Measurements from ENCODE around the gene ATOH8.
A peak's percentile ranks its signal among the peaks of the same experiment; 100 is the strongest.

The ATOH8 gene

DNA sequence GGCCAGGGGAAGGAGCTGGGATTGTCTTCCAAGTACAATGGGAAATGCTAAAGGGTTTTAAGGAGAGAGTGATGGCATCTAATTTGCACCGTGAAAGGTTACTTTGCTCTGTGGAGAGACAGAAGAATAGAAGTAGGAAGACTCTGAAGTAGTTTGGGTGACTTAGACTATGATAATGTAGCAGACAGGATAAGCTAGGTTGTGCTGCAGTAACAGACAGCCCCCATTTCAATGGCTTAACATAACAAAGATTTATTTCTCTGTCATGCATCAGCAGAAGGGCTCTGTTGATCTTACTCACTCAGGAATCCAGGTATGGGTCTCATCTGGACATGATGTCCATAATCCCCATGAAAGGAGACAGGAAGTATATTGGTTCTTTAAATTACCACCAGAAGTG lies 33.3 kb upstream of the ATOH8 start:
- H3K27me3 ChIP-seq (ENCODE audit: control insufficient read depth, insufficient read depth, low read length) = peaks cover 3% of the 10 kb centered on the region
- no peaks in the 10 kb centered on the region for H3K4me1 ChIP-seq (ENCODE audit: control insufficient read depth, insufficient read depth, low read length)
- no peaks in the 10 kb centered on the region for H3K9me3 ChIP-seq (replicated peaks; ENCODE audit: low read length)
- no peak overlapping the region for H3K4me2 ChIP-seq (ENCODE audit: low read length)
- no peak overlapping the region for H3K4me3 ChIP-seq (ENCODE audit: low read length)
- no peaks in the 10 kb centered on the region for H3K36me3 ChIP-seq (ENCODE audit: insufficient read depth, low read length)
- no peak overlapping the region for H3K9ac ChIP-seq (ENCODE audit: low read depth, low read length)

DNA sequence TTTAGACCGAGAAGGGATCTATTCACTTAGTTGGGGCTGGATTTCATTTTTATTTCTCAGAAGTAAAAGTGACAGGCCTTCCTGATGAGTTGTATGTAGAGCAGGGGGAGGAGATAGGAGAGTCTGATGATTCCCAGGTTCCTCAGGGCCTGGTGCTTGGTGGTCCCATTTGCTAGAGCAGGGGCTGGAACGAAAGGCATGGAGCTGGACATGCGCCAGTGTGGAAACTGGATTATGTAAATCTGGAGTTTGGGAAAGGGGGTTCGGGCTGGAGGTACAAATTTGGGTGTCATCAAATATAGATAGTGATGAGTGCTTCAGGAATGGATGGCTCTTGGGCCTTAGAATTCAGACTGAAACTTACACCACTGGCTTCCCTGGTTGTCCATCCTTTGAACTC lies 32.1 kb upstream of the ATOH8 start:
- Histone ChIP-seq H3K9ac (ENCODE audit: low read depth, low read length) (no peak overlapping the region), H3K4me2 (ENCODE audit: low read length) (no peak overlapping the region), H3K4me1 (ENCODE audit: control insufficient read depth, insufficient read depth, low read length) (no peaks in the 10 kb centered on the region), H3K27me3 (ENCODE audit: control insufficient read depth, insufficient read depth, low read length) (peaks cover 3% of the 10 kb centered on the region), H3K9me3 (replicated peaks; ENCODE audit: low read length) (no peaks in the 10 kb centered on the region), H3K4me3 (ENCODE audit: low read length) (no peak overlapping the region), H3K36me3 (ENCODE audit: insufficient read depth, low read length) (no peaks in the 10 kb centered on the region)

DNA sequence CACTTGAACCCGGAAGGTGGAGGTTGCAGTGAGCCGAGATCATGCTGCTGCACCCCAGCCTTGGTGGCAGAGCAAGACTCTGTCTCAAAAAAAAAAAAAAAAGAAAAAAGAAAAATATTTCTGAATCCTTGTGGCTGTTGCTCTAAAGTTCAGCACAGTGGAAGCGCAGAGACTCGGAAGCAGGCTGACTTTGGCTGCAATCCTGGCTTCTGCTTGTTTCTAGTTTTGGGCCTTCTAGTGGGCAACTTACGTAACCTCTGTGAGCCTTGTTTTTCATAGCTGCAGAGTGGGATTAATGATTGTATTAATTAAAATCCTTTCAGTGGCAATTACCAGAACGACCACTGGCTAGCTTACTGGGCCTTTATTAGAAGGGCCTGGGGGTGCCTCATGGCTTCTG lies 31.3 kb upstream of the ATOH8 start:
- Histone ChIP-seq H3K4me3 (ENCODE audit: low read length) (no peak overlapping the region), H3K36me3 (ENCODE audit: insufficient read depth, low read length) (no peaks in the 10 kb centered on the region), H3K4me2 (ENCODE audit: low read length) (no peak overlapping the region), H3K9ac (ENCODE audit: low read depth, low read length) (no peak overlapping the region), H3K27me3 (ENCODE audit: control insufficient read depth, insufficient read depth, low read length) (peaks cover 2% of the 10 kb centered on the region), H3K9me3 (replicated peaks; ENCODE audit: low read length) (no peaks in the 10 kb centered on the region), H3K4me1 (ENCODE audit: control insufficient read depth, insufficient read depth, low read length) (no peaks in the 10 kb centered on the region)

DNA sequence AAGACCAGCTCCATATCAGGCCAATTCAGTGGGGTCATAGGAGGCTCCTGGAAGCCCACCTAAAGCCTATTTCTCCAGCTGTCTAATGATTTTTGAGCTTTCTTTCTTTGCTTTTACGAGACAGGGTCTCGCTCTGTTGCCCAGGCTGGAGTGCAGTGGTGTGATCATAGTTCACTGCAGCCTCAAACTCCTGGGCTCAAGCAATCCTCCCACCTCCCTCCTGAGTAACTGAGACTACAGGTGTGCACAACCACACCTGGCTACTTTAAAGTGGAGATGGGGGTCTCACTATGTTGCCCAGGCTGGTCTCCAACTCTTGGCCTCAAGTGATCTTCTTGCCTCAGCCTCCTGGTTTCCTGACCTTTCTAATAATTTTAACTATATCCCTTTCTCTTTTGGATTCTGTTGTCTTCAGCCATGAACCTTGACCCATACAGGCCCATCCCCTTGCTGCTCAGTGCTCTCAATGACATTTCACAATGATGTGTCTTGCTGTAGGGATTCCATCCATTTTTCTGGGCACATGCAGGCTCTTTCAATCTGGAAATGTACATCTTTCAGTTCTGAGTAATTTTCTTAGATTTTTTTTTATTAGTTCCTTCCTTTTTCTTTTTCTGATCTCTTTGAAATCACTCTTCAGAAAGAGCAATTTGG lies 30.0 kb upstream of the ATOH8 start:
- Histone ChIP-seq H3K4me2 (ENCODE audit: low read length) (no peak overlapping the region), H3K9ac (ENCODE audit: low read depth, low read length) (no peak overlapping the region), H3K36me3 (ENCODE audit: insufficient read depth, low read length) (no peaks in the 10 kb centered on the region), H3K4me3 (ENCODE audit: low read length) (no peak overlapping the region), H3K9me3 (replicated peaks; ENCODE audit: low read length) (no peaks in the 10 kb centered on the region), H3K27me3 (ENCODE audit: control insufficient read depth, insufficient read depth, low read length) (no peaks in the 10 kb centered on the region), H3K4me1 (ENCODE audit: control insufficient read depth, insufficient read depth, low read length) (peaks cover 3% of the 10 kb centered on the region)

DNA sequence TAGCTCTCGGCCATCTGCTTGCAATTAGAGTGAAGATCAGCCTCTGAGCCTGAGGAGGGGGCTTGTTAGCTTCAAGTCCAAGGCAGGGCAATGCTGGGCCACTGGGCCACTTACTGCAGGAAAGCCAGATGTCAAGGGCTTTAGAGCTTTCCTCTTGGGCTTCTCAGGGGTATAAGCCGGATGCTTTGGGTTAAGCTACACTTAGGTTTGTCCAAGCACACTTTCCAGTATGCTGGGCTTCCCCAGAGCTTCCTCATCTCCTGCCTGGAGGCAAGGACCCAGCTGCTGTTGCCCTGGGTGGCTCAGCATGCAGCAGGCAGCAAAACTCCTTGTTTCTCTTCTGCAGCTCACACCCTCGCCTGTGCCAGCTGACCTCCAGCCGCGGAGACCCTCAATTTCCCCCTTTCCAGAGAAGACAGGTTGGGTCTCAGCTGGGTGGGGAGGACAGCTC lies 29.0 kb upstream of the ATOH8 start:
- no peak overlapping the region for H3K9ac ChIP-seq (ENCODE audit: low read depth, low read length)
- no peak overlapping the region for H3K4me2 ChIP-seq (ENCODE audit: low read length)
- H3K27me3 ChIP-seq (ENCODE audit: control insufficient read depth, insufficient read depth, low read length) = no peaks in the 10 kb centered on the region
- H3K4me1 ChIP-seq (ENCODE audit: control insufficient read depth, insufficient read depth, low read length) = peaks cover 10% of the 10 kb centered on the region
- no peak overlapping the region for H3K4me3 ChIP-seq (ENCODE audit: low read length)
- H3K9me3 ChIP-seq (replicated peaks; ENCODE audit: low read length) = no peaks in the 10 kb centered on the region
- H3K36me3 ChIP-seq (ENCODE audit: insufficient read depth, low read length) = no peaks in the 10 kb centered on the region

DNA sequence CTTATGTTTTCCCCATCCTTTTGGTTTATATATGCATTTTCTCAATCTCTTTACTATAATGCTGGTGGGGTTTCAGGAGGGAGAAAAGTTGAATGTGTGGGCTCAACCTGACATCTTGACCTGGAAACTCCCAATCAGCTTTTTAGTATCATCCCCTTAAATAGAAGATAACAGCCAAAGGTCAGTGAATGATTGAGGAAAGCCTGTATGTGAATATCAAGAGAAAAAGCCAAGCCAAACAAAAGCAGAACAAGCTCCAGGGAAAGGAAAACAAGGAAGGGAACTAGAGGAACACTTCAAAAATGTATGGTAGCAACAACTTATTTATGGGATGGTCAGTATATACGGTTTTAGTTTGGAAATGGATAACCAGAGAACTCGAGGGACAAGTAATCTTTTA lies 28.3 kb upstream of the ATOH8 start:
- Histone ChIP-seq H3K9ac (ENCODE audit: low read depth, low read length) (no peak overlapping the region), H3K4me1 (ENCODE audit: control insufficient read depth, insufficient read depth, low read length) (peaks cover 10% of the 10 kb centered on the region), H3K27me3 (ENCODE audit: control insufficient read depth, insufficient read depth, low read length) (no peaks in the 10 kb centered on the region), H3K4me2 (ENCODE audit: low read length) (no peak overlapping the region), H3K4me3 (ENCODE audit: low read length) (no peak overlapping the region), H3K36me3 (ENCODE audit: insufficient read depth, low read length) (no peaks in the 10 kb centered on the region), H3K9me3 (replicated peaks; ENCODE audit: low read length) (no peaks in the 10 kb centered on the region)

DNA sequence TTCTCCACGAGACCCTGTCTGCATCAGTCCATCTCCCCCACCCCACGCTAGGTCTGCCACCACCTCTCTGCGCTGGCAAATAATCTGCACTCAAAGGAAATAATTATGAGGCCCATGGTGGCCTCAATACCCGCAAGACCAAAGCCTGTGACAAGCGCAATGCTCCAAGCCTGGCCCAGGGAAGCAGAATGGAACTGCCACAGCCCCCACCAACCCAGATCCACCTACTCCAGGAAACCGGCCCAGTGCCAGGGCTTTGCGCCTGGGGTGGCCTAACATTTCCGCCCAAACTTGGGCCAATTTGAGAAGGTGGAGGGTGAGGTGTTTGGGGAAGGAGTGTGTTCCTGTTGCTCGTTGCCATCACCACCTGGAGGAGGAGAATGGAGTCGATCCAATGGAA lies 26.0 kb upstream of the ATOH8 start:
- peaks cover 19% of the 10 kb centered on the region for H3K4me1 ChIP-seq (ENCODE audit: control insufficient read depth, insufficient read depth, low read length)
- H3K27me3 ChIP-seq (ENCODE audit: control insufficient read depth, insufficient read depth, low read length) = no peaks in the 10 kb centered on the region
- no peaks in the 10 kb centered on the region for H3K36me3 ChIP-seq (ENCODE audit: insufficient read depth, low read length)
- no peak overlapping the region for H3K4me2 ChIP-seq (ENCODE audit: low read length)
- no peak overlapping the region for H3K9ac ChIP-seq (ENCODE audit: low read depth, low read length)
- H3K9me3 ChIP-seq (replicated peaks; ENCODE audit: low read length) = no peaks in the 10 kb centered on the region
- H3K4me3 ChIP-seq (ENCODE audit: low read length) = no peak overlapping the region

DNA sequence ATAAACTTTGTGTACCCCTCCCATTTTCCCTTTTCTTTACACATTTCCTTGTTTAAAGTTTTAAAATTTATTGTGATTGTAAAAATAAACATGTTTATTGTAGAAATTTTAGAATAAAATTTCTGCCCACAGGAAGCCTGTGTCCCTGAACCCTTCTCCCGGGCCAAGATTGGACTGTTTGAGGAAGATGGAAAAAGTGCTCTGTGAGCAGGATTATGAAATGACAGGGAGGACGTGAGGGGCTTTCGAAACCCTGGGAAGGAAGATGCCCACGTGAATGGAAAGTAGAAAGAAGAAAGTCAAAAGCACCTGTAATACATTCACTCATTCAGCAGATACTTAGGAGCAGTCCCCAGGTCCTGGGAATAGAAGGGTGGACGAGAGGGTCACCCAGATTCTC lies 25.4 kb upstream of the ATOH8 start:
- Histone ChIP-seq H3K36me3 (ENCODE audit: insufficient read depth, low read length) (no peaks in the 10 kb centered on the region), H3K9me3 (replicated peaks; ENCODE audit: low read length) (no peaks in the 10 kb centered on the region), H3K9ac (ENCODE audit: low read depth, low read length) (no peak overlapping the region), H3K4me1 (ENCODE audit: control insufficient read depth, insufficient read depth, low read length) (peaks cover 24% of the 10 kb centered on the region), H3K4me2 (ENCODE audit: low read length) (no peak overlapping the region), H3K27me3 (ENCODE audit: control insufficient read depth, insufficient read depth, low read length) (no peaks in the 10 kb centered on the region), H3K4me3 (ENCODE audit: low read length) (no peak overlapping the region)

DNA sequence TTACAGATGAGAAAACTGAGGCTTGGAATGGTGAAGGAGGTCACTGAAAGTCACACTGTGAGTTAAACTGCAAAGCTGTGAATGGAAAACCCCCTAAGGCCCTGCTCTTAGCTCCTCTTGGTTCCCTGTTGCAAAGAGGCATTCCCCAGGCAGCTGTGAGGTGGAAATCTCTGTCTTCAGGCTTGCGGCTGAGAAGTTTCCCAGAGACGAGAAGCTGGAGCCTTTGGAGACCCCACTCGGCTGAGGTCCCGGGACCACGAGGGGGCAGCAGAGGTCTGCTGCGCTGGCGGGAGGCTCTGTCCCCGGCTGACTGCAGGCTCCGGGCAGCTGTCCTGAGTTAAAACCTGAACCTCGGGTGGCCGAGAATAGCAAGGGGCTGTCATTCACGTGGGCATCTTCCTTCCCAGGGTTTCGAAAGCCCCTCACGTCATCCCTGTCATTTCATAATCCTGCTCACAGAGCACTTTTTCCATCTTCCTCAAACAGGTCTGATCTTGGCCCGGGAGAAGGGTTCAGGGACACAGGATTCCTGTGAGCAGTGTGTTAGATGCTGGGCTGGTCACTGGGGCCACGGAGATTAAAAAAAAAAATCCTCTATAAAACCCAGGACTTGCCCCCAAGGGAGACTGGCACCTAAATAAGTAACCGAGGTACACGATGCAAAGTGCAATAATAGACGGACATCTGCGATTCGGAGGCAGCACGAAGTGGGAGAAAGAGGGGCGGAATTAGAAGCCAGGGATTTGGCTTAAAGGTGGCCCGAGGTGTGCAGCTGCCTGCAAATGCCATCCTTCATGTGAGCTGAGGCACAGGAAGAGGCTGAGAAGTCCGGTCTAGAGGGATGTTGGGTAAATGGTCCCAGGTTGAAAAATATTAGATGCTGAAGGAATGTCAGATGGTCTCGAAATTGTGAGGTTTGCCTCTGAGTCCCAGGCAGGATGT lies 24.6 kb upstream of the ATOH8 start:
- Histone ChIP-seq H3K9ac (ENCODE audit: low read depth, low read length) (peak overlapping the region; percentile 27), H3K36me3 (ENCODE audit: insufficient read depth, low read length) (no peaks in the 10 kb centered on the region), H3K27me3 (ENCODE audit: control insufficient read depth, insufficient read depth, low read length) (no peaks in the 10 kb centered on the region)

DNA sequence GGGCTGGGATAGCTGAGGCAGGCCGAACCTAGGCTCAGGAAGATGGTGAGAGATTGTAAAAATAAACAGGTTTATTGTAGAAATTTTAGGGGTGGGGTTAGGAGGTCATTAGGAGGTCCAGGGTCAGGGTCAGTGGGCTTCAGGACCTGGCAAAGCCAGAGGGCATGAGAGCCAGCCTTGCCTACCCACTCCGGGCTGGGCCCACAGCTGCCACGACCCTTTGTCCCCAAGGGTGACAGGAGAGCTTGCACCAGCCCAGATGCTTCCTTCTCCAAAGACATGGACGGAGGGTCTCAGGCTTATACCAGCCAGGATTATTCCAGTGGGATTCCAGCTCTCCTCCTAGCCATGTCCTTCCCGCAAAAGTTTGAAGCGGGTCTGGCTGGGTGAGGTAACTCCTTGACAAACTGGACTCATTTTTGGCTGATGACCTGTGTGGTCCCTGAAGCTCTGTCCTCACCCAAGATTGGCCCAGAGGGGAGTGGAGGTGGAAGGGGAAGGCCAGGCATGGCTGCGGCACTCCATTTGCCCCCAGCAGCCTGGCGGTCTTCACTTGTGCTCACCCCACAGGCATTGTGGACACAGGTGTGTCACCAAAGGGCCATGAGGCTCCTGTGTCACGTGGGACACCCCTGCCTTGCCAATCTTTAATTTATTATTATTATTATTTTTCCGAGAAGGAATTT lies 23.8 kb upstream of the ATOH8 start:
- Histone ChIP-seq H3K36me3 (ENCODE audit: insufficient read depth, low read length) (no peaks in the 10 kb centered on the region), H3K4me1 (ENCODE audit: control insufficient read depth, insufficient read depth, low read length) (peaks cover 41% of the 10 kb centered on the region), H3K27me3 (ENCODE audit: control insufficient read depth, insufficient read depth, low read length) (no peaks in the 10 kb centered on the region), H3K9ac (ENCODE audit: low read depth, low read length) (no peak overlapping the region), H3K9me3 (replicated peaks; ENCODE audit: low read length) (no peaks in the 10 kb centered on the region), H3K4me2 (ENCODE audit: low read length) (no peak overlapping the region), H3K4me3 (ENCODE audit: low read length) (no peak overlapping the region)

More for the DNA sequence above, 24.6 kb upstream of the ATOH8 start:
- no peak overlapping the region for H3K4me3 ChIP-seq (ENCODE audit: low read length)
- peak overlapping the region; percentile 53 for H3K4me2 ChIP-seq (ENCODE audit: low read length)
- no peaks in the 10 kb centered on the region for H3K9me3 ChIP-seq (replicated peaks; ENCODE audit: low read length)
- H3K4me1 ChIP-seq (ENCODE audit: control insufficient read depth, insufficient read depth, low read length) = peaks cover 32% of the 10 kb centered on the region

DNA sequence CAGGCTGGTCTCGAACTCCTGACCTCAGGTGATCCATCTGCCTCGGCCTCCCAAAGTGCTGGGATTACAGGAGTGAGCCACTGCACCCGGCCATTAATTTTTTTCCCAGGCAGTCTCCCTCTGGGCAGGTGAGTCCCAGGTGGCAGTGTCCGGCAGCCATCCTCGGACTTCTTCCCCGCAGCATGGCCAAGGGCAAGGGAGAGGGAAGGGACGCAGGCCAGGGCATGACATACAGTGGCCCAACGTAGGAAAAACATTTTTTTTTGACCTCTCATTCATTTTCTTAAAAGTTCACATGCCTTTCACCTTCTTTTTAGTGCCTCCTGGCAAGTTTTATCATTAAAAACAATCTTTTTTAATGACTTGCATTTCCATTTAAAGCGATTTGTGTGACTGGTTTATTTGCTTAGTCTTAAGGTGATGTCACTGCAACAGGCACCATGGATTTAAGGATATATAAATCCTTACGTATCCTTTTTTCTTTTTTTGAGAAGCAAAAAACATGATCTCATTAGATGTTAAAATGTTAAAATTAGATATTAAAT lies 23.0 kb upstream of the ATOH8 start:
- peaks cover 49% of the 10 kb centered on the region for H3K4me1 ChIP-seq (ENCODE audit: control insufficient read depth, insufficient read depth, low read length)
- no peaks in the 10 kb centered on the region for H3K36me3 ChIP-seq (ENCODE audit: insufficient read depth, low read length)

More for the DNA sequence above, 23.0 kb upstream of the ATOH8 start:
- Histone ChIP-seq H3K9me3 (replicated peaks; ENCODE audit: low read length) (no peaks in the 10 kb centered on the region), H3K4me2 (ENCODE audit: low read length) (no peak overlapping the region), H3K4me3 (ENCODE audit: low read length) (no peak overlapping the region), H3K9ac (ENCODE audit: low read depth, low read length) (no peak overlapping the region), H3K27me3 (ENCODE audit: control insufficient read depth, insufficient read depth, low read length) (no peaks in the 10 kb centered on the region)
